Neural cell (in vitro differentiated cells): Measurements from ENCODE around the gene MRPL43. TPM values are rescaled to one million over a fixed set of nuclear protein-coding genes. Genes with fewer than 3 reads are reported as not detected.

Source experiments
- H2AFZ ChIP-seq: fragments of 200-600, 300-800 bp; sonication (generic), shearing (Covaris generic); 2 replicates; pipeline ENCODE4 v1.6.0; 2014; ENCODE audit warnings: low read depth, mild to moderate bottlenecking, antibody characterized with exemption, low read length, moderate library complexity
- H3F3A ChIP-seq: fragments of 200-600 bp; shearing (Covaris generic); 2 replicates; pipeline ENCODE4 v1.6.1; 2016; ENCODE audit warnings: mild to moderate bottlenecking, moderate library complexity, mixed read lengths, antibody characterized with exemption, low read length; ENCODE audit not compliant: insufficient read depth, poor library complexity, severe bottlenecking
- H3K27ac ChIP-seq: fragments of 200-600, 300-800 bp; sonication (generic), shearing (Covaris generic); 2 replicates; pipeline ENCODE4 v1.5.1; 2014; ENCODE audit warnings: mild to moderate bottlenecking, low read length, moderate library complexity
- H3K27me3 ChIP-seq: fragments of 300-800, 200-600 bp; sonication (generic), shearing (Covaris generic); 2 replicates; pipeline ENCODE4 v1.6.0; 2014; ENCODE audit warnings: mild to moderate bottlenecking, low read depth, low read length, moderate library complexity; ENCODE audit not compliant: insufficient read depth
- H3K36me3 ChIP-seq: fragments of 300-800, 200-600 bp; sonication (generic), shearing (Covaris generic); 2 replicates; pipeline ENCODE4 v1.5.1; 2014; ENCODE audit warnings: mild to moderate bottlenecking, antibody characterized with exemption, low read length, moderate library complexity; ENCODE audit not compliant: insufficient read depth
- H3K4me2 ChIP-seq: fragments of 300-800, 200-600 bp; sonication (generic), shearing (Covaris generic); 2 replicates; pipeline ENCODE4 v1.6.0; 2014; ENCODE audit warnings: mild to moderate bottlenecking, low read length
- H3K4me3 ChIP-seq: fragments of 300-800, 200-600 bp; sonication (generic), shearing (Covaris generic); 2 replicates; pipeline ENCODE4 v1.5.1; 2014; ENCODE audit warnings: mild to moderate bottlenecking, low read length, moderate library complexity
- H3K79me2 ChIP-seq: fragments of 200-600 bp; shearing (Covaris generic); replicated peaks from 2 replicates; pipeline ENCODE4 v1.6.0; 2014; ENCODE audit warnings: mild to moderate bottlenecking, low read length, moderate library complexity; ENCODE audit not compliant: insufficient read depth
- H3K9ac ChIP-seq: fragments of 300-800, 200-600 bp; sonication (generic), shearing (Covaris generic); 2 replicates; pipeline ENCODE4 v1.6.1; 2016; ENCODE audit warnings: mild to moderate bottlenecking, low read length, mixed read lengths
- H3K9me2 ChIP-seq: fragments of 200-600 bp; shearing (Covaris generic); 2 replicates; pipeline ENCODE4 v1.6.1; 2016; ENCODE audit warnings: mild to moderate bottlenecking, low read length, mixed read lengths; ENCODE audit not compliant: insufficient read depth
- H3K9me3 ChIP-seq: fragments of 200-600, 300-800 bp; sonication (generic), shearing (Covaris generic); 2 replicates; pipeline ENCODE4 v1.6.1; 2016; ENCODE audit warnings: mild to moderate bottlenecking, mixed run types, low read length, moderate library complexity, mixed read lengths
- H4K20me1 ChIP-seq: fragments of 200-600 bp; shearing (Covaris generic); 2 replicates; pipeline ENCODE4 v1.6.1; 2016; ENCODE audit warnings: mild to moderate bottlenecking, mixed run types; ENCODE audit not compliant: insufficient read depth
- CTCF ChIP-seq: fragments of 450-650 bp; IDR thresholded peaks from 2 replicates; pipeline ENCODE4 v1.5.1; 2014; ENCODE audit warnings: antibody characterized with exemption, mild to moderate bottlenecking, moderate library complexity; ENCODE audit not compliant: poor library complexity, severe bottlenecking
- EP300 ChIP-seq: fragments of 450-650 bp; conservative IDR thresholded peaks from 2 replicates; pipeline ENCODE4 v1.6.1; 2014; ENCODE audit warnings: antibody characterized with exemption, mild to moderate bottlenecking, moderate library complexity; ENCODE audit not compliant: poor library complexity, severe bottlenecking
- EZH2 ChIP-seq: fragments of 200-600, 300-800 bp; shearing (Covaris generic), sonication (generic); IDR thresholded peaks from 2 replicates; pipeline ENCODE4 v1.6.1; 2014; ENCODE audit warnings: antibody characterized with exemption, low read length, borderline replicate concordance, mild to moderate bottlenecking; ENCODE audit not compliant: insufficient read depth, poor library complexity, severe bottlenecking
- MXI1 ChIP-seq: fragments of 450-650 bp; conservative IDR thresholded peaks from 2 replicates; pipeline ENCODE4 v1.6.1; 2014; ENCODE audit warnings: antibody characterized with exemption, mild to moderate bottlenecking; ENCODE audit not compliant: poor library complexity, severe bottlenecking
- POLR2AphosphoS5 ChIP-seq: IDR thresholded peaks from 2 replicates; pipeline ENCODE4 v1.6.1; 2012
- RAD21 ChIP-seq: fragments of 450-650 bp; conservative IDR thresholded peaks from 2 replicates; pipeline ENCODE4 v1.6.1; 2014; ENCODE audit warnings: antibody characterized with exemption, mild to moderate bottlenecking, moderate library complexity
- SMC3 ChIP-seq: fragments of 450-650 bp; conservative IDR thresholded peaks from 2 replicates; pipeline ENCODE4 v1.6.1; 2014; ENCODE audit warnings: antibody characterized with exemption, mild to moderate bottlenecking, moderate library complexity; ENCODE audit not compliant: poor library complexity
- TAF1 ChIP-seq: IDR thresholded peaks from 2 replicates; pipeline ENCODE4 v1.6.1; 2012; ENCODE audit warnings: low read depth
- polyA plus RNA-seq: library from polyadenylated mRNA; depleted of rRNA; stranded (reverse); fragments of >200 nt; gene quantifications from 2 replicates; pipeline ENCODE4 v1.2.3, GENCODE V29; 2014
- TF ChIP-seq, protein P1 (sequence below): IDR thresholded peaks from 2 replicates; pipeline ENCODE4 v1.6.1; 2012; ENCODE audit warnings: borderline replicate concordance

Gene MRPL43
- polyA plus RNA-seq, 1 donor from 2014 or later: 121 TPM

DNA sequence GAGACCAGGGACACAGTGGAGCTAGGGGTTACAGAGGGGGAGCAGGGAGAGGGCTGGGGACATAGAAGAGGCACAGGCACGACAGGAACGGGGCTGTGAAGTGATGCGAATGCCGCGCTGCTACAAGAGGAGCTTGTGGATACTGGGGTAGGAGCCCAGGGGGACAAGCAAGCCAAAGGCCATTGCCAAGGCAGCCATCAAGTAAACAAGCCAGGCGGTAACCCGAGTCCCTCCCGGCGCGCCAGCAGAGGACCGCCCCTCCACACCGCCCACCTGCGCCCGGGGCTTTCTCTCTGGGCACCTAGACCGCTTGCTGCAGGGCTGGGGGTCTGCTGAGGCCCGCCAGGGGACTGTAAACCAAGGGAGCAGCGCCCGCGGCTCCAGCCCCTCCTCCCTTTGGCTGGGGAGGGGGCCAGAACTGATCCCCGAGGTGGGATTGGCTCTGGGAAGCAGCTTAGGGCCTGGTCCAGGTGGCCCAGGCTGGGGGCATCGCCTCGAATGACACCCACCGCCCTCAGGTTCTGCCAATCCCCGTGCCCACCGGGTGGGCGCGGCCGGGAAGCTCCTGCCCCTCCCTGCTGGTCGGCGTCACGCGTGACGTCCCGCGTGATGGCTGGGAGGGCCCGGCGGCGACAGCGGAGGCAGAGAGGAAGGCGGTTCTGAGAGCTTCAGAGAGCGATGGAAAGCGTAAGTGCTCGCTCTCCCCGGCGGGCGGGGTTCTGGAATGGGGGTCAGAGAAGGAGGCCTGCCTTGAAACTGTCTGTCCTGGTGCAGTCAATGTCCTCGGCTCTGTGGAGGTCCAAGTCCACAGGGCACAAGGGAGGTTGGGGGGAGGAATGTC, 44.7 kb upstream of the MRPL43 start:
- Histone ChIP-seq H3K9me3 (no peaks in the 10 kb centered on the region), H4K20me1 (no peaks in the 10 kb centered on the region), H3K27ac (peak overlapping the region; percentile 51), H3K9me2 (no peaks in the 10 kb centered on the region), H3K4me2 (peak overlapping the region; percentile 85), H2AFZ (peak overlapping the region; percentile 25), H3K27me3 (peaks cover 54% of the 10 kb centered on the region), H3K4me3 (peak overlapping the region; percentile 78), H3K9ac (peak overlapping the region; percentile 79), H3K79me2 (no peaks in the 10 kb centered on the region), H3K36me3 (no peaks in the 10 kb centered on the region), H3F3A (no peaks in the 10 kb centered on the region)
- TF ChIP-seq, protein P1, sequence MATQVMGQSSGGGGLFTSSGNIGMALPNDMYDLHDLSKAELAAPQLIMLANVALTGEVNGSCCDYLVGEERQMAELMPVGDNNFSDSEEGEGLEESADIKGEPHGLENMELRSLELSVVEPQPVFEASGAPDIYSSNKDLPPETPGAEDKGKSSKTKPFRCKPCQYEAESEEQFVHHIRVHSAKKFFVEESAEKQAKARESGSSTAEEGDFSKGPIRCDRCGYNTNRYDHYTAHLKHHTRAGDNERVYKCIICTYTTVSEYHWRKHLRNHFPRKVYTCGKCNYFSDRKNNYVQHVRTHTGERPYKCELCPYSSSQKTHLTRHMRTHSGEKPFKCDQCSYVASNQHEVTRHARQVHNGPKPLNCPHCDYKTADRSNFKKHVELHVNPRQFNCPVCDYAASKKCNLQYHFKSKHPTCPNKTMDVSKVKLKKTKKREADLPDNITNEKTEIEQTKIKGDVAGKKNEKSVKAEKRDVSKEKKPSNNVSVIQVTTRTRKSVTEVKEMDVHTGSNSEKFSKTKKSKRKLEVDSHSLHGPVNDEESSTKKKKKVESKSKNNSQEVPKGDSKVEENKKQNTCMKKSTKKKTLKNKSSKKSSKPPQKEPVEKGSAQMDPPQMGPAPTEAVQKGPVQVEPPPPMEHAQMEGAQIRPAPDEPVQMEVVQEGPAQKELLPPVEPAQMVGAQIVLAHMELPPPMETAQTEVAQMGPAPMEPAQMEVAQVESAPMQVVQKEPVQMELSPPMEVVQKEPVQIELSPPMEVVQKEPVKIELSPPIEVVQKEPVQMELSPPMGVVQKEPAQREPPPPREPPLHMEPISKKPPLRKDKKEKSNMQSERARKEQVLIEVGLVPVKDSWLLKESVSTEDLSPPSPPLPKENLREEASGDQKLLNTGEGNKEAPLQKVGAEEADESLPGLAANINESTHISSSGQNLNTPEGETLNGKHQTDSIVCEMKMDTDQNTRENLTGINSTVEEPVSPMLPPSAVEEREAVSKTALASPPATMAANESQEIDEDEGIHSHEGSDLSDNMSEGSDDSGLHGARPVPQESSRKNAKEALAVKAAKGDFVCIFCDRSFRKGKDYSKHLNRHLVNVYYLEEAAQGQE: no peak
- TF ChIP-seq SMC3 (no peak), TAF1 (no peak), POLR2AphosphoS5 (peak; percentile 88), CTCF (no peak), RAD21 (peak; percentile 11), EZH2 (no peak), MXI1 (no peak), EP300 (peak; percentile 41)

DNA sequence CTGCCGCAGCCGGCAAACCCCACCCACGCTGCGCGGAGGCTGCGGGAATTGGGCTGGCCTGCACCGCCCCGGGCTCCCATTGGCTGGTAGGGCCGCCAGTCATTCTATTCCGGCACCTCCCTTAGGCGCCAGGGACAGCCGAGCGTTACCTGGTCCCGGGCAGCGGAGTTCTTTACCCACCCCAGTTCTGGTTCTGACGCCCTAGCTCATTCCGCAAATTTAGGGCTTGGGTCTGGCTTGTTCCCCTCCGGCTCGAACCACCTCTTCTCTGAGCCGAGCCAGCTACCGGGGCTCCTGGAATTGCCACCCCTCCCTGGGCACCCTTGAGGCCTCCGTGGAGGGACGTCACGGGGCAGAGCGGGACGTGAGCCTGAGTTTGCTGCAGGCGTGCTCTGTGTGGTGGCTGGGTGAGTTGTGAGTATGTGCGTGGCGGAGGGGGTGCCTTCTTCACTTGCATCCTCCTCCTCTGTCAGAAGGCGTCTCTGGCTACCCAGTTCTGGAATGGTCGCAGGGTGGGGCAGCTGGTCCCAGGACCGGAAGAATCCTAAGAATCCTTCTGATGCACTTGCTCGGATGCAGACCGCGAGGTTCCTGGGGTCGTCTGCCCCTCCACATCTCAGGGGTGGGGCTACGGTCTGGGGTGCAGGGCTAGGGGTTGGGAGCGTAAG, 44.0 kb upstream of the MRPL43 start, which contains the start of the genes PDZD7 and SFXN3:
Gene PDZD7, minus strand, starts transcription at position 2 of the 668 bp plus-strand sequence. CDS start 910 bp downstream, outside the sequence.
Gene SFXN3, plus strand, starts transcription at position 107 of the 668 bp plus-strand sequence. CDS start 3,461 bp downstream, outside the sequence.
- Histone ChIP-seq H4K20me1 (no peaks in the 10 kb centered on the region), H3F3A (no peaks in the 10 kb centered on the region), H2AFZ (peak within 1 kb of the TSS; percentile 25), H3K4me2 (peak within 1 kb of the TSS; percentile 85), H3K36me3 (no peaks in the 10 kb centered on the region), H3K4me3 (peak within 1 kb of the TSS; percentile 78), H3K79me2 (no peaks in the 10 kb centered on the region), H3K27me3 (peaks cover 54% of the 10 kb centered on the region), H3K9ac (peak within 1 kb of the TSS; percentile 79), H3K9me3 (no peaks in the 10 kb centered on the region), H3K27ac (peak within 1 kb of the TSS; percentile 51), H3K9me2 (no peaks in the 10 kb centered on the region)
- no peak for TF ChIP-seq MXI1
- TF ChIP-seq CTCF: no peak
- no peak for TF ChIP-seq SMC3
- no peak for TF ChIP-seq EZH2
- no peak for TF ChIP-seq POLR2AphosphoS5
- TF ChIP-seq TAF1: no peak
